ENCODE results near the gene TTC9. TPM values are rescaled to one million over a fixed set of nuclear protein-coding genes. Genes with fewer than 3 reads are reported as not detected.

The TTC9 gene
- total RNA-seq, 1 donor from 2014 or later: 2.5 TPM

DNA sequence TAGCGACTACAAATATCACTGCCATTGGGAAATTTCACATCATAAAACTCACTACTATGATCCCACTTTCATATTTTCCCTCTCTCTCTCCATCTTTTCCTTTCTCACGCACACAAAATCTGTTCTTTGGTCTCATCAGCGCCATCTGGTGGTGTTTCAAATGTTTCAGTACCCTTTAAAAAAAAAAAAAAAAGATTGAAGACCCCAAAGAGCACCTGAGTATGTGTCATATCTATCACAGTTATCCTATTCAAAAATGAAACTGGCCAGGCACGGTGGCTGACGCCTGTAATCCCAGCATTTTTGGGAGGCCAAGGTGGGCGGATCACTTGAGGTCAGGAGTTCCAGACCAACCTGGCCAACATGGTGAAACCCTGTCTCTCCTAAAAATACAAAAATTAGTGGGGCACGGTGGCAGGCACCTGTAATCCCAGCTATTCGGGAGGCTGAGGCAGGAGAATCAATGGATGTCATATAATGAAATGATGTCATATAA is 72.4 kb downstream of the TTC9 start:
- H3K27ac Mint-ChIP-seq (ENCODE audit: unreplicated experiment): peak overlapping the region; percentile 1
- no peaks in the 10 kb centered on the region for H3K9me3 Mint-ChIP-seq (ENCODE audit: low read depth)
- H3K36me3 Mint-ChIP-seq (ENCODE audit: low read depth): no peaks in the 10 kb centered on the region
- DNase-seq (ENCODE audit: low spot score): no peak
- H3K27me3 Mint-ChIP-seq (ENCODE audit: low read depth): peaks cover 27% of the 10 kb centered on the region
- H3K4me3 Mint-ChIP-seq (ENCODE audit: unreplicated experiment): no peak overlapping the region
- TF ChIP-seq CTCF (IDR thresholded peaks at IDR 0.05): peak; percentile 97
- H3K4me1 Mint-ChIP-seq (ENCODE audit: low read depth): peaks cover 16% of the 10 kb centered on the region

DNA sequence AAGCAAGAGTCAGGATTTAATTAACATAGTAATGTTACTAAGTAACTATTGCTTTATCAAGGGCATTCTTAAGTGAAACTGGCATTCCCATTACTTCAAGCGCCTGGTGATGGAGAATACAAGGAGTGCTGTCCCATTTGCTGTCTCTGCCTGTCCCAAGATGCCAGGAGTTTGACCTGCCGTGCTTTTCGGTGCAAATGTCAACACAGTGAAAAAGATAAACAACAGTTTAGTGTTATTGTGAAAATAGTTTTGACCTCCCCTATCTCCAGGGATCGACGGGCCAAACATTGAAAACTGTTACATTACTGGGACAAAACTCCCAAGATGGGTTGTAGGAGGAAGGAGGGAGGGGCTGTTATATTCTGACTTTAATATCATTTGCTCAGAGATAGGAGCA is 74.8 kb downstream of the TTC9 start:
- no peak for DNase-seq (ENCODE audit: low spot score)
- H3K27ac Mint-ChIP-seq (ENCODE audit: unreplicated experiment): no peak overlapping the region
- TF ChIP-seq CTCF (IDR thresholded peaks at IDR 0.05): no peak
- no peaks in the 10 kb centered on the region for H3K36me3 Mint-ChIP-seq (ENCODE audit: low read depth)
- H3K27me3 Mint-ChIP-seq (ENCODE audit: low read depth): peaks cover 18% of the 10 kb centered on the region
- no peaks in the 10 kb centered on the region for H3K9me3 Mint-ChIP-seq (ENCODE audit: low read depth)
- H3K4me3 Mint-ChIP-seq (ENCODE audit: unreplicated experiment): no peak overlapping the region
- peaks cover 16% of the 10 kb centered on the region for H3K4me1 Mint-ChIP-seq (ENCODE audit: low read depth)

DNA sequence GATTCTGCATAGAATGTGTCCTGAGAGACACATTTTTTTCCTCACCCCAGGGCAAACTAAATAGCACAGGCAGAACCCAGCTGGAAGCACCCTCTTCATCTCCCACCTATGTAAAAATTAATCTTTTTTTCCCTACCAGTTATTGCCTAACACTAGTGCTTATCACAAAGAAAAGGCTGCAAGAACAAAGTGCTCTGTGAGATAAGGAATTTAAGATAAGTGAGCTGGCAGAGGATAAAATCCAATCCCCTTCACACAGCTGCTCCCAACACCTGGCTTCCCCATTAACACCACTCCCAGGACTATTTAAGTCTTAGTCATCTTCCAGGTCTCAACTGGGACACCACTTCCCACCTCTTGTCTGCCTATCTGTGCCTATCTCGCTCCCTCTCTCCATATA is 75.2 kb downstream of the TTC9 start:
- H3K27me3 Mint-ChIP-seq (ENCODE audit: low read depth): peaks cover 16% of the 10 kb centered on the region
- no peak overlapping the region for H3K27ac Mint-ChIP-seq (ENCODE audit: unreplicated experiment)
- DNase-seq (ENCODE audit: low spot score): no peak
- no peaks in the 10 kb centered on the region for H3K9me3 Mint-ChIP-seq (ENCODE audit: low read depth)
- no peak overlapping the region for H3K4me3 Mint-ChIP-seq (ENCODE audit: unreplicated experiment)
- no peaks in the 10 kb centered on the region for H3K36me3 Mint-ChIP-seq (ENCODE audit: low read depth)
- H3K4me1 Mint-ChIP-seq (ENCODE audit: low read depth): peaks cover 16% of the 10 kb centered on the region
- TF ChIP-seq CTCF (IDR thresholded peaks at IDR 0.05): no peak

- Mint-ChIP-seq H3K27me3 (ENCODE audit: low read depth) (peaks cover 16% of the 10 kb centered on the region), H3K27ac (ENCODE audit: unreplicated experiment) (no peak overlapping the region), H3K36me3 (ENCODE audit: low read depth) (no peaks in the 10 kb centered on the region), H3K9me3 (ENCODE audit: low read depth) (no peaks in the 10 kb centered on the region), H3K4me1 (ENCODE audit: low read depth) (peaks cover 6% of the 10 kb centered on the region), H3K4me3 (ENCODE audit: unreplicated experiment) (no peak overlapping the region)
- no peak for TF ChIP-seq CTCF (IDR thresholded peaks at IDR 0.05)
- DNase-seq (ENCODE audit: low spot score): no peak
These were observed 76.8 kb downstream of the TTC9 start for GRCh38 chr14:70718383-70719118.

- Mint-ChIP-seq H3K36me3 (ENCODE audit: low read depth) (no peaks in the 10 kb centered on the region), H3K4me3 (ENCODE audit: unreplicated experiment) (no peak overlapping the region), H3K4me1 (ENCODE audit: low read depth) (peaks cover under 1% of the 10 kb centered on the region), H3K27me3 (ENCODE audit: low read depth) (peaks cover 6% of the 10 kb centered on the region), H3K27ac (ENCODE audit: unreplicated experiment) (no peak overlapping the region), H3K9me3 (ENCODE audit: low read depth) (no peaks in the 10 kb centered on the region)
- DNase-seq (ENCODE audit: low spot score): no peak
- no peak for TF ChIP-seq CTCF (IDR thresholded peaks at IDR 0.05)
These were observed 79.8 kb downstream of the TTC9 start for GRCh38 chr14:70721542-70721941.
